GM21360 (cell line): ENCODE measurements around the gene BAIAP2.
"Not testable (repeated sequence)": the region's sequence is repeated elsewhere in the genome, so short reads cannot be mapped to it uniquely, and the experiment has no call there.

ENCODE experiments used
- ATAC-seq: cut with Tn5 transposase; IDR thresholded peaks from one replicate; pipeline ENCODE4 v1.9.1; 2021; ENCODE audit warnings: mild to moderate bottlenecking, moderate library complexity; ENCODE audit not compliant: unreplicated experiment

BAIAP2 gene

GRCh38 chr17:81135505-81136278 lies 100.7 kb downstream of the BAIAP2 start:
- no peak for ATAC-seq

GRCh38 chr17:81136366-81136765 lies 101.4 kb downstream of the BAIAP2 start:
- ATAC-seq = no peak

GRCh38 chr17:81137248-81137647 lies 102.3 kb downstream of the BAIAP2 start:
- no peak for ATAC-seq

- ATAC-seq = no peak
Observed at GRCh38 chr17:81138083-81138482, 103.1 kb downstream of the BAIAP2 start.

DNA sequence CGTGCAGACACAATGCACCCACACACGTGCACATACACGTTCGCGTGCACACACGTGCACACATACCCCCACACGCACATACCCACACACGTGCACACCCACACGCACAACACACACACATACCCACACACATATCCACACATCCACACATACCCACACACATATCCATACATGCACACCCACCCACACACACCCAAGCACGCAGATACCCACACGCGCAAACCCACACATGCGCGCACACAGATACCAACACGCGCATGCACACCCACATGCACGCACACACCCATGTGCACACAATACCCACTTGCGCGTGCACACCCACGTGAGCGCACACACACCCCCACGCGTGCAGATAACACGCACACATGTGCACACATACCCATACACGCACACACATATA lies 103.5 kb downstream of the BAIAP2 start:
- no peak for ATAC-seq

DNA sequence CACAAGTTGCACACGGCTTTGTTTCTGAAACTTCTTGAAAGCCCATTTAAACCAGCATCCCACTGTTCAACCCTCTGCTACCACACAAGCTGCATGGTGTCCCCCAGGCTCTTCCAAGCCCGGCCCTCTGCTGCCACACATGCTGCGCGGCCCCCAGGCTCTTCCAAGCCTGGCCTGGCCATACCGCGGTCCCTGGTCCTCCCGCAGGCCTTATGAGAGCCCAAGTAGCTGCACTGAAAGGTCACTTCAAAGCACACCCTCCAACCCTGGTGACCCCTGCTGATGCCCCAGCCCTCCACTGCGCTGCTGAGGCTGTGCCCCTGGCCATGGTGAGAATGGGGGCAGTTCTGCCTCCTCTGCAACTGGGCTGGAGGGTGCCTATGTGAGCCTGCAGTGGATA lies 104.5 kb downstream of the BAIAP2 start:
- ATAC-seq = no peak

- no peak for ATAC-seq
Observed at GRCh38 chr17:81140018-81140417, 105.1 kb downstream of the BAIAP2 start.

- ATAC-seq = no peak
Observed at GRCh38 chr17:81140695-81141094, 105.7 kb downstream of the BAIAP2 start.

DNA sequence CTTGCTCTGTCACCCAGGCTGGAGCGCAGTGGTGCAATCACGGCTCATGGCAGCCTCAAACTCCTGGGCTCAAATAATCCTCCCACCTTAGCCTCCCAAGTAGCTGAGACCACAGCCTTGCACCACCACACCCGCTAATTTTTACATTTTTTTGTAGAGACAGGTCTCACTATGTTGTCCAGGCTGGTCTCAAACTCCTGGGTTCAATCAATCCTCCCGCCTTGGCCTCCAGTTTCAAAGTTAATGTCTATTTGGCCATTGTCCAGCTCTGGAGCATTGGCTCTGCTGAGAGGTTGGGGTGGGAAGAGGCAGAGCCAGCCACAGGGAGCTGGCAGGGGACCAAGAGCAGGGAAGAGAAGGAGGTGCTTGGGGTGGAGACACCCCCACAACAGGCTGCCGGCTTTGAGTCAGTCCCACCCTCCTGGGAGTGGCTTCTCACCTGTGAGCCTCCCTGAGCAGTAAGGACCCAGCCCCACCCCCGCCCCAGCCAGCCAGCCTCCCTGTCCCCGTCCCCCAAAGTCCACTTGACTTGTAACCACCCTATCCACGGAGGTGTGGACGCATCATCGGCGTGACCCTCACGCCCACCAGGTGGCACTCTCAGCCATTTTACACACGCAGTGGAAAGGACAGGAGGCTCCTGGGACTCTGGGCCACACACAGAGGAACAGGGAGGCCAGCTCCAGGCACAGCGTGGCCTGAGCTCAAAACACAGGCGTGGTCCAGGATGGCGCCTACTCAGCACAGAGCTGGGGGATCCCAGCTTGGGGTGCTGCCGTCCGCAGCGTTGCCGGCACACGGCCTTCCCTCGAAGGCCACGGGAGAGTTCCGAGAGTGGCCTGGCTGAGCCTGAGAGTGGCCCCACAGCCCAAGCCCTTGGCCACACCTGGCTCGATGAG lies 107.6 kb downstream of the BAIAP2 start:
- no peak for ATAC-seq

GRCh38 chr17:81143200-81143527 lies 108.2 kb downstream of the BAIAP2 start:
- no peak for ATAC-seq

DNA sequence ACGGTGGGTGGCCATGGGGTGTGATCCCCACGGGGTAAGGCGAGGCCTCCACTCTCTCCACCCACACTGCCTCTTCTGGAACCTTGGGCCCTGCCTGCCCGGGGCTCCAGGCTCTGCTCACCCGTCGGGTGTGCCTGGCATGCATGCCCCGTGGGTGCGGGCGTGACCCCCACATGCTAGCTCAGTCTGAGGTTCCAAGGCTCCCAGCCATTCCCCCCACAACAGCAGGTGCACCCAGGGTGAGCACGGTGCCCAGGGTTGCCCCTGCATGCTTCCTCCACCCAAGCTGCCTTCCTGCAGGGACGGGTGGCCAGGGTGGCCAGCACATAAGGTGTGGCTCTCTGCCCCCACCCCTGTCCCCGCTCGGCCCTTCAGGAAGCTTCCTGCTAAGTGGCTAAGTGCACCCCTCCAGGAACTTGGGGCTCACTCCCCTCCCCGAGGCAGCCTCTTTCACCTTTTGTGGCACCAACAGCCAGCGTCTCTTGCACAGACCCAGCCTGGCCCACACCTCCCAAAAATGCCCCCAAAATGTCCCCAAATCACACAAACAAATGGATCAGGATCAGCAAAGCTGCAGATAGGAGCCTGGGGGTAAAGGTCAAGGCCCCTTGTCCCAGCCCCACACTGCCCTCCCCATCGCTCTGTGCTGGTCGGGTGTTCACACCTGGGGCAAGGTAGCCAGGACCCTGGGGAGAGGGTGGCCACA lies 108.9 kb downstream of the BAIAP2 start:
- ATAC-seq = no peak

- no peak for ATAC-seq
Observed at GRCh38 chr17:81144423-81144781, 109.5 kb downstream of the BAIAP2 start.

- ATAC-seq = not testable (repeated sequence)
Observed at GRCh38 chr17:81146208-81146607, 111.3 kb downstream of the BAIAP2 start.

- no peak for ATAC-seq
Observed at GRCh38 chr17:81147701-81148100, 112.8 kb downstream of the BAIAP2 start.

GRCh38 chr17:81148571-81148970 lies 113.6 kb downstream of the BAIAP2 start:
- no peak for ATAC-seq

- ATAC-seq = no peak
Observed at GRCh38 chr17:81148986-81149533, 114.1 kb downstream of the BAIAP2 start.

DNA sequence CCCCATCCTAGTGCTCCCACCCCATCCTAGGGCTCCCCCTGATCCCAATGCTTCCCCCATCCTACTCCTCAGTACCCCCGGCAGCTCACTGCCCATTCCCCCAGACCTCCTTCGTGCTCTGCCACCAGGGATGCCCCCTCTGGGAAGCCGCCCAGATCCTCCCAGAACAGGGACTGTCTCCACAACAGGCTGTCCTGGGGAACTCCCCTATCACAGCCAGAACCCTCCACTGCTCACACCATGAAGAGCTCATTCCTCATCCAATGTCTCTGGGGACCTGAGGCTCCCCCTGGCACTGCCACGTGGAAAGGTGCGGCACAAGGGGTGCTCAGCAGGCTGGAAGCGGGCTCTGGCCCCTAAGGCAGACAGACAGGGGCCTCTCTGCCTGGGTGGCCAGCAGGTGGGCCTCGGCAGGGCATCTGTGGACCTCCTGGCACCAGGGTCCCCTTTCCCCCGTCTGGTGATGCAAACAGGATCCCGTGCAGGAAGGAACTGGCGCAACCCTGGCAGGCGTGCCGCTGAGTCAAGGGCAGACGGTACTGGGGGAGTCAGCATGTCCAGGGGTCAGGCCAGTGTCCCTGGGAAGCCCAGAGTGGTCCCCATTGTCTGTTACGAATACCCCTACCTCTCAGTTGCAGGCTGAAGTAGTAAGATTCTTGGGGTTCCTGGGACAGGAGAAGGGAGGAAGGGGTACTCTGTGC lies 115.6 kb downstream of the BAIAP2 start:
- ATAC-seq = no peak

DNA sequence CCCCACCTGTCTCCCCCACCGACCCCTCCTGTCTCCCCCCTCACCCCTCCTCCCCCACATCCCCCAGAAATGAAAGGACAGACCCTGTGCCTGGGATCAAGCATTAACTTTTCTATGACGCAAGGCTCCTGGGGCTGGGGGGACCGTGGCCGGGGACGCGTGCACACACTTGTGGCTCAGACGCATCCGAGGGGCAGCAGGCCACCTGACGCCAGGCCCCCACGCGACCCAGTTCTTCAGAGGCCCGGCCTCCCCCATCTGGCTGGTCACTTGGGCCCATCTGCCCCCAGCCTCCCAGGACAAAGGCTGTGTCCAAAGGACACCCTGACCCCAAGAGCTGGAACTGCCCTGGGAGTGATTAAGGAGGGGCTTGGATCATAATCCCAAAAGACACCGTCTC lies 116.3 kb downstream of the BAIAP2 start:
- ATAC-seq = no peak

GRCh38 chr17:81152288-81152828 lies 117.4 kb downstream of the BAIAP2 start:
- no peak for ATAC-seq

DNA sequence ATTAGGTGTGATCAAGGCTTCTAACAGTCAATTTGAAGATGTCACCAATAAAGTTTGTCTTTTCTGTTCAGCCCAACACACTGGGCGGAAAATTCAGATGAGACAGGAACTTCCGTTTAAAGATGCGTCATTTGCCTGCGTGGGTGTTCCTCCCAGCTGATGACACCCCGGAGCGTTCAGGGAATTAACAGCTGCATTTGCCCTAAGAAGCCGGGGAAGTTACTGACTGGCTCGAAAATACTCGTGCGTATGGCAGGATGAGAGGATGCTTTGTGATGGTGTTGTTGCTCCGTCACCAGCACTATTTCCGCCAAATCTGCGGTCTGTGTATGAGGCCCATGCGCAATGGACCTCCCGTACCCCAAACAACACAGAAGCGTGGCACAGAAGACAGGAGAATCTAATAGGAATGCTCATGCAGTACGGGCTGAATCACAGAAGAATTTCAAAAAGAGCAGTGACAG lies 118.4 kb downstream of the BAIAP2 start:
- ATAC-seq = no peak
